Fibroblast of villous mesenchyme (primary cell): ENCODE measurements around the gene PSMD1. TPM values are rescaled to one million over a fixed set of nuclear protein-coding genes. Genes with fewer than 3 reads are reported as not detected.
A peak's percentile ranks its signal among the peaks of the same experiment; 100 is the strongest.

Experiments
- DNase-seq: peaks from one replicate; pipeline ENCODE4 v3.0.0-alpha.2; 2010; ENCODE audit warnings: low read depth
- H3K4me3 ChIP-seq: 2 replicates; pipeline ENCODE4 v1.5.1; 2011; ENCODE audit warnings: low read depth, mild to moderate bottlenecking, low read length
- CTCF ChIP-seq: IDR thresholded peaks from 2 replicates; pipeline ENCODE4 v1.5.1; 2012; ENCODE audit warnings: low read depth, mild to moderate bottlenecking, low read length; ENCODE audit not compliant: insufficient read depth
- total RNA-seq: library from RNA; depleted of rRNA; stranded (reverse); fragments of >200 nt; gene quantifications from 2 replicates; pipeline ENCODE4 v1.2.3, GENCODE V29; 2012

The PSMD1 gene
- total RNA-seq, 1 donor = 153 TPM

- DNase-seq = no peak
- no peak for TF ChIP-seq CTCF
- H3K4me3 ChIP-seq = no peak overlapping the region
Measured at GRCh38 chr2:231163414-231164095, 106.9 kb downstream of the PSMD1 start.

GRCh38 chr2:231167745-231168459 is 111.2 kb downstream of the PSMD1 start:
- peak; percentile 60 for DNase-seq
- no peak for TF ChIP-seq CTCF
- no peak overlapping the region for H3K4me3 ChIP-seq

GRCh38 chr2:231168460-231169139 is 111.9 kb downstream of the PSMD1 start:
- no peak overlapping the region for H3K4me3 ChIP-seq
- DNase-seq = peak; percentile 40
- TF ChIP-seq CTCF = no peak

- H3K4me3 ChIP-seq = no peak overlapping the region
- peak; percentile 16 for DNase-seq
- TF ChIP-seq CTCF = no peak
Measured at GRCh38 chr2:231169488-231169887, 112.8 kb downstream of the PSMD1 start.

GRCh38 chr2:231170055-231170454 is 113.4 kb downstream of the PSMD1 start:
- no peak overlapping the region for H3K4me3 ChIP-seq
- no peak for TF ChIP-seq CTCF
- DNase-seq = peak; percentile 85

GRCh38 chr2:231172025-231172424 is 115.4 kb downstream of the PSMD1 start:
- DNase-seq = peak; percentile 75
- TF ChIP-seq CTCF = no peak
- no peak overlapping the region for H3K4me3 ChIP-seq
